ENCODE measurements around the gene VAMP2. TPM values are rescaled to one million over a fixed set of nuclear protein-coding genes. Genes with fewer than 3 reads are reported as not detected.

Gene VAMP2
- total and polyA plus RNA-seq, 10 of the 15 experiments (the other 5 are each of a cell fraction or from before 2014, with no cell fraction given), result 3.0 to 35.2 (median 25.0) TPM

- Histone ChIP-seq H3K4me2 (ENCODE audit: control insufficient read depth, insufficient read depth) (no peak overlapping the region), H4K20me1 (ENCODE audit: control insufficient read depth, insufficient read depth) (no peaks in the 10 kb centered on the region; the same call in 1 of the 2 replicates), H3K27me3 (replicated peaks in 1 of 2; ENCODE audit: control insufficient read depth in 2 of 2, insufficient read depth in 2 of 2, low read length in 1 of 2) (no peaks in the 10 kb centered on the region), H3K4me1 (ENCODE audit: control insufficient read depth, insufficient read depth, low read length) (peaks cover 15% of the 10 kb centered on the region), H3K4me3 (no peak overlapping the region), H3K27ac (ENCODE audit: control insufficient read depth, insufficient read depth) (no peak overlapping the region), H3K36me3 (ENCODE audit: control insufficient read depth in 2 of 2, insufficient read depth in 2 of 2, low read length in 1 of 2) (peaks cover 9 to 21% of the 10 kb centered on the region in 2 experiments), H3K9ac (ENCODE audit: control insufficient read depth, insufficient read depth, low read length) (no peak overlapping the region), H3K79me2 (ENCODE audit: control insufficient read depth, insufficient read depth, low read length) (peaks cover 19% of the 10 kb centered on the region), H3K9me3 (replicated peaks; ENCODE audit: control insufficient read depth, insufficient read depth, low read length) (no peaks in the 10 kb centered on the region), H2AFZ (ENCODE audit: control insufficient read depth, low read depth, low read length) (no peak overlapping the region)
- no TSS peak for BruUV-seq (replicated peaks)
- in situ Hi-C loops (cut with MboI), result no loop called here
- DNase-seq (ENCODE audit: low read depth, low spot score) (no peak), ATAC-seq (no peak), FAIRE-seq (no peak)
- TF ChIP-seq TBL1XR1 (IDR thresholded peaks at IDR 0.05; ENCODE audit: low read depth, low read length) (no peak), CHD1 (IDR thresholded peaks at IDR 0.05; ENCODE audit: low read depth, low read length) (no peak), CREM (IDR thresholded peaks at IDR 0.05; ENCODE audit: low read depth) (no peak), NR2C2 (IDR thresholded peaks at IDR 0.05; ENCODE audit: borderline replicate concordance, control insufficient read depth, insufficient read length, low read depth) (no peak), IRF3 (IDR thresholded peaks at IDR 0.05) (no peak), POLR2A (IDR thresholded peaks at IDR 0.05; ENCODE audit: low read depth, low read length) (no peak), ATF3 (IDR thresholded peaks at IDR 0.05; ENCODE audit: borderline replicate concordance, extremely low read depth, low read depth, low read length) (no peak), NFYB (IDR thresholded peaks at IDR 0.05; ENCODE audit: insufficient read depth, low read depth, low read length) (no peak), MAX (IDR thresholded peaks at IDR 0.05; ENCODE audit: low read depth, low read length) (no peak), MEF2A (IDR thresholded peaks at IDR 0.05; ENCODE audit: insufficient read depth, low read depth, low read length) (no peak), SREBF2 (IDR thresholded peaks at IDR 0.05; ENCODE audit: low read length) (no peak), ESRRA (IDR thresholded peaks at IDR 0.05; ENCODE audit: low read length) (no peak), MLLT1 (IDR thresholded peaks at IDR 0.05) (no peak), SIN3A (IDR thresholded peaks at IDR 0.05; ENCODE audit: low read depth, low read length) (no peak), MXI1 (IDR thresholded peaks at IDR 0.05; ENCODE audit: low read depth, low read length) (no peak), MTA3 (IDR thresholded peaks at IDR 0.05; ENCODE audit: borderline replicate concordance, low read length) (no peak), NKRF (conservative IDR thresholded peaks at IDR 0.05) (no peak), MYB (IDR thresholded peaks at IDR 0.05; ENCODE audit: borderline replicate concordance, low read depth, low read length) (no peak), CBX3 (IDR thresholded peaks at IDR 0.05; ENCODE audit: borderline replicate concordance, low read depth) (no peak)
- POLR2A ChIA-PET, result interaction anchor here (1.2 to 3.8 kb wide), 3 partner anchors 10 to 145 kb away, joined by 3 to 29 read pairs (median 4); partner anchors contain the start of gene SLC25A35
- SMC1A ChIA-PET (ENCODE audit: uncharacterized antibody, unreplicated experiment), result interaction anchor here (1.8 kb wide), 1 partner anchor 9 kb away, joined by 13 read pairs; no protein-coding TSS in a partner anchor
- RAD21 ChIA-PET (ENCODE audit: unreplicated experiment), result no interaction called here
- intact Hi-C loops (cut with micrococcal nuclease; ENCODE audit: unreplicated experiment), result no loop called here
- WGBS (ENCODE audit: insufficient coverage, insufficient replicate concordance, low lambda C conversion rate, missing lambda C conversion rate), result 93% methylated on average over 29 of the region's 29 CpGs
- CTCF ChIA-PET, result interaction anchor here (0.7 to 3.4 kb wide), 2 partner anchors 11 kb away, joined by 3 to 29 read pairs; no protein-coding TSS in a partner anchor
These were observed 13.1 kb downstream of the VAMP2 start for GRCh38 chr17:8149419-8150193.

All from GM12878 (cell line).